ENCODE measurements around the gene DAP. TPM values are rescaled to one million over a fixed set of nuclear protein-coding genes. Genes with fewer than 3 reads are reported as not detected.

The DAP gene
- total and polyA plus RNA-seq, 2 of the 13 experiments (the other 11 are each of a cell fraction or from before 2014, with no cell fraction given) = 22.0 to 57.5 TPM

DNA sequence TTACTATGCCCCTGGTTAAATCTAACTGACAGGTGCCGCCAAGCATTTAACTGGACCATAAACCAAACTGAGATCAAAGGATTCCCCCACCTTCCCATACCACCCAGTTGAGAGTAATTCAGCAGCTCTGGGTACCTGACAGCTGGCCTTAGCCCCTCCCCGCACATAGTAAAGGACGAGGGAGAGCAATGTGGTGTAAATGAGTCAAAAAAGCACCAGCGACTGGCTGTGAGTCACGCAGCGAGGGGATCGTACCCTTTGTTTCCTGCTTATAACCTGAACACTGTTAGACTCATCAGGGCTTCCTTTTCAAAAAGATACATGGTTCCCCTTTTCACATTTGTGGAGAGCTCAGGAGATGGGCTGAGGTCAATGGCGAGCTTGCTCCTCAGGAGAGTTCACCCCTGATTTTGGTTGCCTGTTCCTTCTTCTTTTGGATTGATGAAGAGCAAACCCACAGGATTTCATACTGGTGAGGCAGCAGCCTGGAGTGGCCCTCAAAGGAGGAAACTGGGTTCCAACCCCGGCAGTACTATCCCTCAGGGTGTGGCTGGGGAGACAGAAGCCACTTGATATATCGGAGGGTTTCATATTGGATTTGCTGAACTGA is 125.7 kb downstream of the DAP start (continued):
- no peak for TF ChIP-seq ZKSCAN8 (CRISPR knock-in tag; IDR thresholded peaks at IDR 0.05; ENCODE audit: borderline replicate concordance)

- no peaks in the 10 kb centered on the region for H3K9me3 ChIP-seq (ENCODE audit: low read length)
- intact Hi-C loops (cut with micrococcal nuclease; ENCODE audit: unreplicated experiment) = no loop called here
- WGBS (ENCODE audit: low lambda C conversion rate) = 8% methylated on average over 2 of the region's 2 CpGs
- ChIA-PET CTCF (ENCODE audit: low intra/inter-chr PET ratio, low total read pairs) (no interaction called here), POLR2A (no interaction called here)
- in situ Hi-C loops (cut with HindIII; ENCODE audit: extremely low pct_ligation_motif_present, low pct_unique_long_range_greater_than_20kb) = no loop called here
- FAIRE-seq (no peak), DNase-seq (ENCODE audit: low spot score) (no peak), ATAC-seq (no peak)
- H3K36me3 ChIP-seq (replicated peaks in 1 of 2; ENCODE audit: control insufficient read depth in 1 of 2, insufficient read depth in 2 of 2, low read length in 2 of 2) = no peaks in the 10 kb centered on the region
- H3K4me1 ChIP-seq (ENCODE audit: insufficient read depth, low read length) = no peaks in the 10 kb centered on the region
- BruUV-seq (replicated peaks) = no TSS peak
- no peak overlapping the region for H3K4me3 ChIP-seq (replicated peaks in 1 of 3; ENCODE audit: insufficient read depth in 1 of 3, low read depth in 2 of 3, low read length in 3 of 3)
- no peak overlapping the region for H3K4me2 ChIP-seq (ENCODE audit: low read depth, low read length)
- no peak overlapping the region for H2AFZ ChIP-seq (ENCODE audit: low read length)
- no peak overlapping the region for H3K9ac ChIP-seq (ENCODE audit: insufficient read depth, low read depth, low read length)
- no peak overlapping the region for H3K27ac ChIP-seq (ENCODE audit: extremely low read length, insufficient read depth, low read length)
- H4K20me1 ChIP-seq (ENCODE audit: insufficient read depth, low read length) = 0 out of 2 replicates have a peak, but pooled peaks cover 2% of the 10 kb centered on the region
- no peak for TF ChIP-seq ZNF746 (CRISPR knock-in tag; IDR thresholded peaks at IDR 0.05)
- TF ChIP-seq FOXK1 (CRISPR knock-in tag; IDR thresholded peaks at IDR 0.05; ENCODE audit: borderline replicate concordance, low read depth) = no peak
- no peak for TF ChIP-seq HNF4A (CRISPR knock-in tag; IDR thresholded peaks at IDR 0.05)
- TF ChIP-seq, protein P1, sequence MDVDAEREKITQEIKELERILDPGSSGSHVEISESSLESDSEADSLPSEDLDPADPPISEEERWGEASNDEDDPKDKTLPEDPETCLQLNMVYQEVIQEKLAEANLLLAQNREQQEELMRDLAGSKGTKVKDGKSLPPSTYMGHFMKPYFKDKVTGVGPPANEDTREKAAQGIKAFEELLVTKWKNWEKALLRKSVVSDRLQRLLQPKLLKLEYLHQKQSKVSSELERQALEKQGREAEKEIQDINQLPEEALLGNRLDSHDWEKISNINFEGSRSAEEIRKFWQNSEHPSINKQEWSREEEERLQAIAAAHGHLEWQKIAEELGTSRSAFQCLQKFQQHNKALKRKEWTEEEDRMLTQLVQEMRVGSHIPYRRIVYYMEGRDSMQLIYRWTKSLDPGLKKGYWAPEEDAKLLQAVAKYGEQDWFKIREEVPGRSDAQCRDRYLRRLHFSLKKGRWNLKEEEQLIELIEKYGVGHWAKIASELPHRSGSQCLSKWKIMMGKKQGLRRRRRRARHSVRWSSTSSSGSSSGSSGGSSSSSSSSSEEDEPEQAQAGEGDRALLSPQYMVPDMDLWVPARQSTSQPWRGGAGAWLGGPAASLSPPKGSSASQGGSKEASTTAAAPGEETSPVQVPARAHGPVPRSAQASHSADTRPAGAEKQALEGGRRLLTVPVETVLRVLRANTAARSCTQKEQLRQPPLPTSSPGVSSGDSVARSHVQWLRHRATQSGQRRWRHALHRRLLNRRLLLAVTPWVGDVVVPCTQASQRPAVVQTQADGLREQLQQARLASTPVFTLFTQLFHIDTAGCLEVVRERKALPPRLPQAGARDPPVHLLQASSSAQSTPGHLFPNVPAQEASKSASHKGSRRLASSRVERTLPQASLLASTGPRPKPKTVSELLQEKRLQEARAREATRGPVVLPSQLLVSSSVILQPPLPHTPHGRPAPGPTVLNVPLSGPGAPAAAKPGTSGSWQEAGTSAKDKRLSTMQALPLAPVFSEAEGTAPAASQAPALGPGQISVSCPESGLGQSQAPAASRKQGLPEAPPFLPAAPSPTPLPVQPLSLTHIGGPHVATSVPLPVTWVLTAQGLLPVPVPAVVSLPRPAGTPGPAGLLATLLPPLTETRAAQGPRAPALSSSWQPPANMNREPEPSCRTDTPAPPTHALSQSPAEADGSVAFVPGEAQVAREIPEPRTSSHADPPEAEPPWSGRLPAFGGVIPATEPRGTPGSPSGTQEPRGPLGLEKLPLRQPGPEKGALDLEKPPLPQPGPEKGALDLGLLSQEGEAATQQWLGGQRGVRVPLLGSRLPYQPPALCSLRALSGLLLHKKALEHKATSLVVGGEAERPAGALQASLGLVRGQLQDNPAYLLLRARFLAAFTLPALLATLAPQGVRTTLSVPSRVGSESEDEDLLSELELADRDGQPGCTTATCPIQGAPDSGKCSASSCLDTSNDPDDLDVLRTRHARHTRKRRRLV (CRISPR knock-in tag; IDR thresholded peaks at IDR 0.05) = no peak
- TF ChIP-seq ZSCAN31 (CRISPR knock-in tag; IDR thresholded peaks at IDR 0.05; ENCODE audit: low read depth) = no peak
- no peak for TF ChIP-seq PCBP2 (optimal IDR thresholded peaks at IDR 0.05; ENCODE audit: low read depth, low read length, poor library complexity, severe bottlenecking)
- no peaks in the 10 kb centered on the region for H3K79me2 ChIP-seq (ENCODE audit: insufficient read depth, low read length)
- H3K27me3 ChIP-seq (ENCODE audit: control insufficient read depth in 1 of 2, insufficient read depth in 2 of 2, low read length in 2 of 2) = peaks cover 3 to 20% of the 10 kb centered on the region in 2 experiments; a peak in 3 of 5 replicates
These were observed 126.5 kb downstream of the DAP start for GRCh38 chr5:10634562-10634961.

Measured in HepG2 (cell line).